ENCODE data around the gene NADSYN1.

Gene NADSYN1

DNA sequence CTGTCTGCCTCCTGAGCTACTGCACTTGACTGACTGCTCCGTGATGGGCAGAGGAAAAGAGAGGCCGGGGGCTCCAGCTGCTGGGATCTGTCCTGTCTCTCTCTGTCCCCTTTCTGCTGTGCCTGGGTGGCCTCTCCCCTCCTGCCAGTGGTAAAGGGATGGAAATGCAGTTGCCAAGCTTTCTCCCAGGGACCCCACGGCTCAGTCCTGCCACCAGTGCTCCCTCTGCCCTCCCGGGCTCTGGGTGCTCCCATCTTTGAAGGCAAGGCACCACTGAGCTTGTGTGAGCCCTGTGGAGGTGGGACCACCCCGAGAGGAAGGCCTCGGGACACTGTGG lies 32.0 kb downstream of the NADSYN1 start:
- H3K36me3 Mint-ChIP-seq: peaks cover 95% of the 10 kb centered on the region
- no peak for ATAC-seq
- no peaks in the 10 kb centered on the region for H3K27me3 Mint-ChIP-seq
- H3K9me3 Mint-ChIP-seq: no peaks in the 10 kb centered on the region
- H3K4me1 Mint-ChIP-seq: peaks cover 21% of the 10 kb centered on the region
- H3K4me3 Mint-ChIP-seq: no peak overlapping the region
- no peak overlapping the region for H3K27ac Mint-ChIP-seq

DNA sequence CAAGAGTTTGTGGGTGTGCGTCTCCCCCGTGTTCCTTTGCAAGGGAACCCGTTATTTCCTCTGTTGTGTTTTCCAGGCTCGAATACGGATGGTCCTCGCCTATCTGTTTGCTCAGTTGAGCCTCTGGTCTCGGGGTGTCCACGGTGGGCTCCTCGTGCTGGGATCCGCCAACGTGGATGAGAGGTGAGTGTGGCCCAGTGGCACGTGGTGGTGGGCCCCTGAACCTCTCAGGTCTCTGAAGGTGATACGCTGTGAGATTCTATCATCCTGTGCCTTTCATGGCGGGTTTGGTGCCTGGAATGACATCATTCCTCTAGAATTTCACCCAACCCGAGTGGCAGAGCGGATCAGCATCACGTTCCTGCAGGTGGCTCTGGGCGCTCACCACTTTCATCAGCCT lies 32.5 kb downstream of the NADSYN1 start:
- no peak overlapping the region for H3K27ac Mint-ChIP-seq
- no peaks in the 10 kb centered on the region for H3K9me3 Mint-ChIP-seq
- H3K36me3 Mint-ChIP-seq: peaks cover 95% of the 10 kb centered on the region
- no peak overlapping the region for H3K4me3 Mint-ChIP-seq
- H3K4me1 Mint-ChIP-seq: peaks cover 21% of the 10 kb centered on the region
- no peak for ATAC-seq
- H3K27me3 Mint-ChIP-seq: no peaks in the 10 kb centered on the region

DNA sequence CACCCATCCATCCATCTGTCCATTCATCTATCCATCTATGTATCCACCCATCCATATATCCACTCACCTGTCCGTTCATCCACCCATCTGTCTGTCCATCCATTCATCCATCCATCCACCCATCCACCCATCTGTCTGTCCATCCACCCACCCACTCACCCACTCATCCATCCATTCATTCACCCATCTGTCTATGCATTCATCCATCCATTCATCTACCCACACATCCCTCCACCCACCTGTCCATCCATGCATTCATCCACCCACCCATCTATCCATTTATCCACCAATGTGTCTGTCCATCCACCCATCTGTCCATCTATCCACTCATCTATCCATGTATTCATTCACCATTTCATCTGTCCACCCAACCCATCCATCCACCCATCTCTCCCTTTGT lies 33.3 kb downstream of the NADSYN1 start:
- Mint-ChIP-seq H3K36me3 (peaks cover 95% of the 10 kb centered on the region), H3K9me3 (no peaks in the 10 kb centered on the region), H3K27ac (no peak overlapping the region), H3K4me1 (peaks cover 21% of the 10 kb centered on the region), H3K4me3 (no peak overlapping the region), H3K27me3 (no peaks in the 10 kb centered on the region)
- no peak for ATAC-seq

DNA sequence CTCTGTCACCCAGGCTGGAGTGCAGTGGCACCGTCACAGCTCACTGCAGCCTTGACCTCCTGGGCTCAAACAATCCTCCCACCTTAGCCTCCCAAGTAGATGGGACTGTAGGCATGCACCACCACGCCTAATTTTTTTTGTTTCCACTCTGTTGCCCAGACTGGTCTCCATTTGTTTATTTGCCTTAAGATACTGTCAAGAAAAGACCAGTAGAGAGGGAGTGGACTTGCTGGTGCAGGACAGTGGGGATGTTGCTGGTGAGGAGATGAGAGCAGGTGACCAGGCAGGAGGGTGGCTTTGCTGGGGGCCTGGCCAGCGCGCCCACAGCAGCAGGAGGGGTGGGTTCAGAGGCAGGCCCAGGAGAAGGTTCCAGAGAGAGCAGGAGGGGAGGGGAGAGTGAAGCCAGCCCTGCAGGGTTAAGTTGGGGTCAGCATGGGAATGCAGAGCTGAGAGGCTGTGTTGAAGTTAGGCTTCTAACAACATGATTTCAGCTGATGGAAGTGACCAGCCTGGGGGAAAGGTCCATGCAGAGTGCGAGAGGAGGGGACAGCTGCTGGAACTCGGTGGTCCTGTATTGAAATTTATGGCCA lies 35.8 kb downstream of the NADSYN1 start:
- peak overlapping the region; percentile 73 for H3K27ac Mint-ChIP-seq
- no peaks in the 10 kb centered on the region for H3K9me3 Mint-ChIP-seq
- peak; percentile 31 for ATAC-seq
- no peaks in the 10 kb centered on the region for H3K27me3 Mint-ChIP-seq
- peaks cover 21% of the 10 kb centered on the region for H3K4me1 Mint-ChIP-seq
- H3K36me3 Mint-ChIP-seq: peaks cover 86% of the 10 kb centered on the region
- H3K4me3 Mint-ChIP-seq: no peak overlapping the region

DNA sequence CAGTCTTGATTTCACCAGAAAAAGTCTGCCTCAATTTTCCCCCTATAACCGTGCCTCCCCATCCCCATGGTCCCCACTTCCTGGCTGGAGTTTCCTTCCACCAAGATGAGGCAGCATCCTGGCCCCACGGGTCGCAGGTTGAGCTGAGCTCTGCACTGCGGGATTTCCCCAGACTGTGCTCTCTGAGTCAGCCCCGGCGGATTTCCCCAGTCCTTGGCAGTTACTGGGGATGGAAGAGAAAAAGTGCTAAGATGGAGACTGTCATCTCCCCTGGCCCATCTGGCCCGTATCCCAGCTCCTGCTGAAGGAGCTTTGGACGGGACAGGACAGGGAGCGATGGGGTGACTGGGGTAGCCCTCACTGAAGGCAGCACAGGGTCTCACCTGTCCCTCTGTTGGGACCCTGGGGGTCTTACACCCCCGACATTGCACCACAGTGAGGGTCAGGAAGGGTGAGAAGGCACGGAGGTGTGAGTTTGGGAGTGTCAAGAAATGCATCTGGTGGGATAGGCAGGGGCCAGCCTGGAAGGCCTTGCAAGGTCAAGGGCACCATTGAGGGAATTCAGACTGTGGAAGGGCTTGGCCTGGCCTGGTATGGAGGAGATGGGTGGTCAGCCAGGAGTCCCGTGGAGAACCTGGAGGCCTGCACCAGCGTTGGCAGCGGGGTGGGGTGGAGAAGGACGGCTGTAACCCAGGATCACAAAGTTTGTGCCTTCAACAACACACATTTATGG lies 36.5 kb downstream of the NADSYN1 start:
- peak overlapping the region; percentile 73 for H3K27ac Mint-ChIP-seq
- H3K9me3 Mint-ChIP-seq: no peaks in the 10 kb centered on the region
- H3K27me3 Mint-ChIP-seq: no peaks in the 10 kb centered on the region
- H3K4me3 Mint-ChIP-seq: no peak overlapping the region
- peaks cover 21% of the 10 kb centered on the region for H3K4me1 Mint-ChIP-seq
- peaks cover 85% of the 10 kb centered on the region for H3K36me3 Mint-ChIP-seq
- ATAC-seq: peak; percentile 80

DNA sequence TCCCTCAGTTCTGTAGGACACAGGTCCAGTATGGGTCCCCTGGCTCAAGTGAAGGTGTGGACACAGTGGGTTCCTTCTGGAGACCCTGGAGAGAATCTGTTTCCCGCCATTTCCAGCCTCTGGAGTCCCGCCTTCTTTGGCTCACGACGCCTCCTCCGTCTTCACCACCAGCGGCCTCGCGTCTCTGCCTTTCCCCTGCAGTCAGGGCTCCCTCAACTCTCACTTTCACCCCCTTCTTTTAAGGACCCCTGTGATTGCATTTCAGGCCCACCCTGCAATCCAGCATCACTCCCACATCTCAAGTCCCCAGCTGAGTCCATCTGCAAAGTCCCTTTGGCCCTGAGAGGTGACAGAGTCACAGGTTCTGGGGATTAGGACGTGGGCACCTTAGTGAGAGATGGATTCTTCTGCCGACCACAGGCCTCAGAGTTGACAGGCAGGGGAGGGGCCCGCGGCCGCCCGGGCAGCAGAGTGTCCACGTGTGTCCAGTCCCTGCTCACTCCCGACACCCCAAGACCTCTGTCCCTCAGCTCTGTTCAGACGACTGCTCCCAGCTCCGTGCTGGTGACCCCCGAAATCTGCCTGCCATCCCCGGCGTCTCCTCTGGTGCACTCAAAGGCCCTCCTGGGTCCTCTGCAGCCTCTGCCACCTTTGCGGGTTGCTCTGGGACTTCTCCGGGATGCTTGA lies 37.2 kb downstream of the NADSYN1 start:
- Mint-ChIP-seq H3K27me3 (no peaks in the 10 kb centered on the region), H3K27ac (no peak overlapping the region), H3K9me3 (no peaks in the 10 kb centered on the region), H3K4me3 (no peak overlapping the region), H3K36me3 (peaks cover 85% of the 10 kb centered on the region), H3K4me1 (peaks cover 21% of the 10 kb centered on the region)
- ATAC-seq: no peak

DNA sequence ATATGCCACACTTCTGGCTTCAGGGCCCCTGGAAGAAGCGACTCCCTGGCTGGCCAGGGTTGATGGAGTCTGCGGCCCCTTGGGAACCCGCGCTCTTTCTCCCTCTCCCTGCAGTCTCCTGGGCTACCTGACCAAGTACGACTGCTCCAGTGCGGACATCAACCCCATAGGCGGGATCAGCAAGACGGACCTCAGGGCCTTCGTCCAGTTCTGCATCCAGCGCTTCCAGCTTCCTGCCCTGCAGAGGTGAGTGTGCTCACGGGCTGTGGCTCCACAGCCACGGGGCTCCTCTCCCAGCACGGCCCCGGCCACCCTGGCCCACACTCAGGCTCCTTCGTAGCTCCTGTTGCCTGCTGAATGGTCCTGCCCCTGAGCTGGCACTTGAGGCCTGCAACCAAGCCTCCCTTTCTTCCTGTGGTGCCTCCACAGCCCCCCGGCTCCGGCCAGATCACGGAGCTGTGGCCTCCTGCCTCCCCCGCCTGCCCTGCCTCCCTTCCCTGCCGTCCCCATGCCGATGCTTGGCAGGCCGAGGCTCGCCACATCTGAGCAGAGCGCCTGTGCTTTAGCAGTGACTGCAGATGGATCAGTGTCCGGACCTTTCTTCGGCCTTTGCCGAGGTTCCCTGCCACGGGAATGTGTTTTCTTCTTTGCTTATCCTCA lies 37.9 kb downstream of the NADSYN1 start:
- H3K27me3 Mint-ChIP-seq: no peaks in the 10 kb centered on the region
- no peaks in the 10 kb centered on the region for H3K9me3 Mint-ChIP-seq
- ATAC-seq: no peak
- no peak overlapping the region for H3K4me3 Mint-ChIP-seq
- H3K27ac Mint-ChIP-seq: no peak overlapping the region
- peaks cover 85% of the 10 kb centered on the region for H3K36me3 Mint-ChIP-seq
- peaks cover 21% of the 10 kb centered on the region for H3K4me1 Mint-ChIP-seq

DNA sequence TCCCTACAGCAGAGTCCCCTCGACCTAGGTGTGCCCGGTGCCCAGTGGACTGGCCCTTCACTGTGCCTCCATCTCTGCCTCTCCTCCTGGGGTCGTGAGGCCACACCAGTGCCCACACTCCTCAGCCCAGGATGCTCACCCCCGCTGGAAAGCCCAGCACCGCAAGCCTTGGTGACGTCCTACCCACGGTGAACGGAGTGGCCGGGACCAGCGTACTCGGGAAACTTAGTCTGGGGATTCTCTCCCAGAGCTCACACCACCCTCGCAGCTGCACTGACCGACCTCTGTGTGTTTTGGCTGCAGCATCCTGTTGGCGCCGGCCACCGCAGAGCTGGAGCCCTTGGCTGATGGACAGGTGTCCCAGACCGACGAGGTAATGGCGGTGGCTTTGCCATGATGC lies 38.5 kb downstream of the NADSYN1 start:
- no peak for ATAC-seq
- no peak overlapping the region for H3K27ac Mint-ChIP-seq
- no peaks in the 10 kb centered on the region for H3K27me3 Mint-ChIP-seq
- H3K36me3 Mint-ChIP-seq: peaks cover 85% of the 10 kb centered on the region
- peaks cover 21% of the 10 kb centered on the region for H3K4me1 Mint-ChIP-seq
- no peaks in the 10 kb centered on the region for H3K9me3 Mint-ChIP-seq
- H3K4me3 Mint-ChIP-seq: no peak overlapping the region

DNA sequence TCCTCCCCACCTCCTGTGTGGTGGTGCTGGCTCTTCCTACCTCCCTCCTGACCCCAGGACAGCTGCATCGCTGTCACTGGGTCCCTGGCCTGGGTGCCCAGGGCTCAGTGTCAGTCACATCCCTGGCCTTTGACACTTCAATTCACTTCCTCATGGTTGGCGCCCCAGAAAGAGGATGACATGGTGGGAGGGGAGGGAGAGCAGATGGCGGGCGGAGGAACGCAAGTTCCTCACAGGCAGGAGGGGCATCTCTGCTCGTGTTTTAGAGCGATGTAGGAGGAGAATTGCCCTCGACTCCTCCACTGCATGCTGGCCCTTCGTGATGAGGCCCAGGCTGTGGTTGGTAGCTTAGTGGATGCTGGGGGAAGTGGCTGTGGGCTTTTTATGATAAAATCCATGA lies 38.9 kb downstream of the NADSYN1 start:
- H3K27me3 Mint-ChIP-seq: no peaks in the 10 kb centered on the region
- H3K4me3 Mint-ChIP-seq: no peak overlapping the region
- no peak overlapping the region for H3K27ac Mint-ChIP-seq
- ATAC-seq: no peak
- H3K9me3 Mint-ChIP-seq: no peaks in the 10 kb centered on the region
- peaks cover 21% of the 10 kb centered on the region for H3K4me1 Mint-ChIP-seq
- peaks cover 85% of the 10 kb centered on the region for H3K36me3 Mint-ChIP-seq

DNA sequence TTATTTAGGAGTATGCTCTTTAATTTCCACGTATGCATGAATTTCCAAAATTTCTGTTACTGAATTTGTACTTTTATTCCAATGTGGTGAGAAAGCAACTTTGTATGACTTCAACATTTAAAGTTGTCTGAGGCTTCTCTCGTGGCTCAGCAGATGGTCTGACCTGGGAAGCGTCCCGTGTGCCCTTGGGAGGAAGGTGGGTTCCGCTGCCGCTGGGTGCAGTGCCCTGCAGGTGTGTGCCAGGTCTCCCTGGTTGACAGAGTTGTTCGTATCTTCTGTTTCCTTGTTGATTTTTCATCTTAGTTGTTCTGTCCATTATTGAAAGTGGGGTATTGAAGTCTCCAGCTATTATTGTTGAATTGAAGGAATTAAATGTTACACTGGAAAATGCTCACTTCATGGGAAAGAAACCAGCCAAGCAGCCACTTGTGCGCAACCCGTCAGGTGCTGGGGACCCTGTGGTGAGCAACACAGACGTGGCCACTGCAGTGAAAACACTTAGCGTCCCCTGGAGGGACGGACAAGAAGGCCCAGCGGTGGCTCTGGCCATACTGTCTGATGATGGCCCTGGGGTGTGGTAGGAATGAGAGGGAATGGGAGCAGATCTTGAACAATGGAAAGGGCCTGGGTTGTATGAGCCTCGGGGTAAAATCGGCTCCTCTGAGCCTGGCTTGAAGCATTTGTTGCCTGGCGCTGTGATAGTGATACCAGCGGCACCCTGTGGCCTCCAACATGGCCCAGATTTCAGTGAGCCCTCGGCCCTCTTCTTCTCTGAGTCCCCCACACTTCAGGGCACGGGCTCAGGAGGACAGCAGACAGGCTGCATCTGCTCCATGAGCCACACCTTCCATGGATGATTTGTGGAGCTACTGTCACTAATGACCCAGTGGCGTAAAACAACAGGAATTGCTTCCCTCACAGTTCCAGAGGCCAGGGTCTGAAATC lies 42.6 kb downstream of the NADSYN1 start:
- H3K4me3 Mint-ChIP-seq: no peak overlapping the region
- H3K27ac Mint-ChIP-seq: no peak overlapping the region

DNA sequence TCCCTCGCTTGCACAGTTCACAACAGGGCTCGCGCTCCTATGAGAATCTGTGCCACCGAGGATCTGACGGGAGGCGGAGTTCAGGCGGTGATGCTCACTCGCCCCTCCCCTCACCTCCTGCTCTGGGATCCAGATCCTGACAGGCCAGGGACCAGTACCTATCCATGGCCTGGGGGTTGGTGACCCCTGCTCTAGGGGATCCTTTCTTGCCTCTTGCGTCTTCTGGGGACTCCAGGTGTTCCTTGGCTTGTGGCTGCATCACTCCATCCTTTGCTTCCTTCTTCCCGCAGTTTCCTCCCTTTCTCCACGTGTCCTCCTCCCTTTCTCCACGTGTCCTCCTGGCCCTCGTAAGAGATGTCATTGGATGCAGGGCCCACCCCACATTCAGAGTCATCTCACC lies 43.4 kb downstream of the NADSYN1 start:
- no peaks in the 10 kb centered on the region for H3K27me3 Mint-ChIP-seq
- H3K27ac Mint-ChIP-seq: peak overlapping the region; percentile 28
- H3K9me3 Mint-ChIP-seq: no peaks in the 10 kb centered on the region
- no peak for ATAC-seq
- peaks cover 88% of the 10 kb centered on the region for H3K36me3 Mint-ChIP-seq
- no peak overlapping the region for H3K4me3 Mint-ChIP-seq
- H3K4me1 Mint-ChIP-seq: no peaks in the 10 kb centered on the region

More for the DNA sequence above, 42.6 kb downstream of the NADSYN1 start:
- Mint-ChIP-seq H3K36me3 (peaks cover 88% of the 10 kb centered on the region), H3K27me3 (no peaks in the 10 kb centered on the region), H3K4me1 (no peaks in the 10 kb centered on the region), H3K9me3 (no peaks in the 10 kb centered on the region)
- ATAC-seq: no peak

DNA sequence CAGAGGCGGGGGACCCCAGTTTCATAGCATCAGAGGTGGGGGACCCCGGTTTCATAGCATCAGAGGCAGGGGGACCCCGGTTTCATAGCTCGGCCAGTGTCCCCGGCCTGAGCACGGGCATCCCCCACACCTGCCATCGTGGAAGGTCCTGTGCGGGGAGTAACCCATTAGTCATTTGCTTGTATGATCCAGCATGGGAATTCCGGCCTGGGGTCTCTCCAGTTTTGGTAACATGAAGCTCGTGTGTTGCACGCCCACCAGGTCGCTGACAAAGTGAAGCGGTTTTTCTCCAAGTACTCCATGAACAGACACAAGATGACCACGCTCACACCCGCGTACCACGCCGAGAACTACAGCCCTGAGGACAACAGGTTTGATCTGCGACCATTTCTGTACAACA lies 45.1 kb downstream of the NADSYN1 start:
- Mint-ChIP-seq H3K27ac (no peak overlapping the region), H3K9me3 (no peaks in the 10 kb centered on the region), H3K36me3 (peaks cover 92% of the 10 kb centered on the region), H3K4me3 (no peak overlapping the region), H3K27me3 (no peaks in the 10 kb centered on the region), H3K4me1 (no peaks in the 10 kb centered on the region)
- ATAC-seq: no peak

DNA sequence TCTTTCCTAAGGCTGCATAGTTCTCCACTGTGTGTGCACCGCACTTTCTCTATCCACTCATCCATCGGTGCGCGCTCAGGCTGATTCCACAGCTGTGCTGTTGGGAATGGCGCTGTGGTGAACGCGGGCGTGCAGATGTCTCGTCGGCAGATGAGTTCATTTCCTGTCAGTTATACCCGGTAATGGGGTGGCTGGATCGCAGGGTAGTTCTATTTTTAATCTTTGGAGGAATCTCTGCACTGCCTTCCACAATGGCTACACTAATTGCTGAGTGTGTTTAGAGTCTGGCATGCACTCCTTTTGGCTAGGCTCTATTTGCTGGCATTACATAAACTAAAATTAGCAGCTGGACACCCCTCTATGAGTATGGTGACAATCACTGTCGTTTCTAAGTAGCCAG lies 46.1 kb downstream of the NADSYN1 start:
- no peak for ATAC-seq
- Mint-ChIP-seq H3K36me3 (peaks cover 99% of the 10 kb centered on the region), H3K27me3 (no peaks in the 10 kb centered on the region), H3K4me1 (no peaks in the 10 kb centered on the region), H3K27ac (no peak overlapping the region), H3K4me3 (no peak overlapping the region), H3K9me3 (no peaks in the 10 kb centered on the region)

DNA sequence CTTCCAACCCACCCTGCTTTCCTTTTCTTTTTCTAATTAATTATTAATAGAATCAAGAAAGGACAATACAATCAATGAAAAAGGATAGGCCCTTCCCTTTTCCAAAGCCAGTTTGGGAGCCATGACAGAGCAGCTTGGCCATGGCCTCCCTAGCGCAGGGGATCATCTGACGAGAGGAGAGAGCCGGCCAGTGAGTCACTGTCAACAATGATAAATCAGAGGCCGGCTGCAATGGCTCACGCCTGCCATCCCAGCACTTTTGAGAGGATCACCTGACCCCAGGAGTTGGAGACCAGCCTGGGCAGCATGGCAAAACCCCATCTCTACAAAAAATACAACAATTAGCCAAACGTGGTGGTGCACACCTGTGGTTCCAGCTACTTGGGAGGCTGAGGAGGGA lies 46.5 kb downstream of the NADSYN1 start:
- H3K9me3 Mint-ChIP-seq: no peaks in the 10 kb centered on the region
- ATAC-seq: no peak
- H3K36me3 Mint-ChIP-seq: peaks cover 99% of the 10 kb centered on the region
- no peaks in the 10 kb centered on the region for H3K27me3 Mint-ChIP-seq
- H3K27ac Mint-ChIP-seq: no peak overlapping the region
- H3K4me1 Mint-ChIP-seq: no peaks in the 10 kb centered on the region
- no peak overlapping the region for H3K4me3 Mint-ChIP-seq

DNA sequence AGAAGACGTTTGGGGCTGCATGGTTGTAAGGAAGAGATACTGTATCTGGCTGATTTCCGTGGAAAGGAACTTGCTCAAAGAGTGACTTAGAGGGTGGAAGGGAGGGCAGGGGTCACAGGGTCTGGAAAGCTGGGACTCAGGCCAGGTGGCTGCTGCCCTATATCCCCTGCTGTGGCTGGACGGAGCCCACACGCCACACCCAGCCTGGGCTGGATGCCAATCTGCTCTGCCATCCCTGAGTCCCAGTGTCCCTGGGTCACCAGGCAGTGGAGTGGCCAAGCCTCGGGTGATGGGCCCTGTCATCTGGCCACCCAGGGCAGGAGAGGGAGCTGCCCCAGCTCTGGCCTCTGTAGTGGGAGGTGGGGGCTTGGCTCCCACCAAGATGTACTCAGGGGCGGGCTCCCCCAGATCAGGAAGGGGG lies 47.6 kb downstream of the NADSYN1 start:
- H3K9me3 Mint-ChIP-seq: peaks cover 2% of the 10 kb centered on the region
- ATAC-seq: no peak
- H3K4me1 Mint-ChIP-seq: no peaks in the 10 kb centered on the region
- no peaks in the 10 kb centered on the region for H3K27me3 Mint-ChIP-seq
- peaks cover 97% of the 10 kb centered on the region for H3K36me3 Mint-ChIP-seq
- no peak overlapping the region for H3K27ac Mint-ChIP-seq
- no peak overlapping the region for H3K4me3 Mint-ChIP-seq
